IPS-18a (cell line): Measurements from ENCODE around the gene MBD6.
"Not testable (repeated sequence)": the region's sequence is repeated elsewhere in the genome, so short reads cannot be mapped to it uniquely, and the experiment has no call there.

Source experiments
- H3K27ac ChIP-seq: one replicate; pipeline ENCODE4 v1.5.1; 2013; ENCODE audit warnings: low read length
- H3K27me3 ChIP-seq: one replicate; pipeline ENCODE4 v1.6.1; 2013; ENCODE audit warnings: mild to moderate bottlenecking, low read length; ENCODE audit not compliant: control insufficient read depth, insufficient read depth
- H3K36me3 ChIP-seq: one replicate; pipeline ENCODE4 v1.6.1; 2013; ENCODE audit warnings: low read depth, low read length; ENCODE audit not compliant: control insufficient read depth
- H3K4me1 ChIP-seq: one replicate; pipeline ENCODE4 v1.6.1; 2013; ENCODE audit warnings: low read depth, low read length; ENCODE audit not compliant: control insufficient read depth
- H3K4me3 ChIP-seq: one replicate; pipeline ENCODE4 v1.5.1; 2013; ENCODE audit warnings: low read length
- H3K9ac ChIP-seq: one replicate; pipeline ENCODE4 v1.6.1; 2013; ENCODE audit warnings: mild to moderate bottlenecking, low read length, moderate library complexity
- H3K9me3 ChIP-seq: one replicate; pipeline ENCODE4 v1.6.1; 2013; ENCODE audit warnings: low read depth, low read length; ENCODE audit not compliant: control insufficient read depth

The MBD6 gene

GRCh38 chr12:57512665-57513064, 10.0 kb upstream of the MBD6 start:
- Histone ChIP-seq H3K27me3 (no peaks in the 10 kb centered on the region), H3K4me3 (no peak overlapping the region), H3K9ac (no peak overlapping the region), H3K4me1 (no peaks in the 10 kb centered on the region), H3K9me3 (no peaks in the 10 kb centered on the region), H3K27ac (no peak overlapping the region), H3K36me3 (peaks cover 83% of the 10 kb centered on the region)

GRCh38 chr12:57513266-57513665, 9.4 kb upstream of the MBD6 start:
- Histone ChIP-seq H3K4me3 (no peak overlapping the region), H3K27ac (no peak overlapping the region), H3K4me1 (no peaks in the 10 kb centered on the region), H3K9ac (no peak overlapping the region), H3K36me3 (peaks cover 89% of the 10 kb centered on the region), H3K9me3 (no peaks in the 10 kb centered on the region), H3K27me3 (no peaks in the 10 kb centered on the region)

- not testable (repeated sequence) for H3K4me3 ChIP-seq, H3K27ac ChIP-seq, H3K9ac ChIP-seq, H3K4me1 ChIP-seq, H3K27me3 ChIP-seq, H3K9me3 ChIP-seq
- H3K36me3 ChIP-seq: peaks cover 92% of the 10 kb centered on the region
Measured at GRCh38 chr12:57513677-57514076, 8.9 kb upstream of the MBD6 start.

GRCh38 chr12:57514246-57514645, 8.4 kb upstream of the MBD6 start:
- peaks cover 88% of the 10 kb centered on the region for H3K36me3 ChIP-seq
- H3K9me3 ChIP-seq, H3K9ac ChIP-seq, H3K4me1 ChIP-seq, H3K4me3 ChIP-seq, H3K27ac ChIP-seq, H3K27me3 ChIP-seq: not testable (repeated sequence)

GRCh38 chr12:57514720-57515407, 7.8 kb upstream of the MBD6 start:
- Histone ChIP-seq H3K9ac (no peak overlapping the region), H3K27ac (no peak overlapping the region), H3K27me3 (no peaks in the 10 kb centered on the region), H3K4me1 (no peaks in the 10 kb centered on the region), H3K9me3 (no peaks in the 10 kb centered on the region), H3K36me3 (peaks cover 82% of the 10 kb centered on the region), H3K4me3 (no peak overlapping the region)

- H3K4me3 ChIP-seq: no peak overlapping the region
Measured at GRCh38 chr12:57515408-57515933, 7.2 kb upstream of the MBD6 start.

GRCh38 chr12:57515934-57516541, 6.6 kb upstream of the MBD6 start:
- H3K27me3 ChIP-seq: no peaks in the 10 kb centered on the region
- no peaks in the 10 kb centered on the region for H3K9me3 ChIP-seq
- no peak overlapping the region for H3K4me3 ChIP-seq
- no peaks in the 10 kb centered on the region for H3K4me1 ChIP-seq
- peaks cover 73% of the 10 kb centered on the region for H3K36me3 ChIP-seq
- H3K9ac ChIP-seq: no peak overlapping the region
- no peak overlapping the region for H3K27ac ChIP-seq

More at GRCh38 chr12:57515408-57515933, 7.2 kb upstream of the MBD6 start:
- no peak overlapping the region for H3K27ac ChIP-seq
- H3K4me1 ChIP-seq: no peaks in the 10 kb centered on the region
- H3K27me3 ChIP-seq: no peaks in the 10 kb centered on the region
- H3K9ac ChIP-seq: no peak overlapping the region
- no peaks in the 10 kb centered on the region for H3K9me3 ChIP-seq
- H3K36me3 ChIP-seq: peaks cover 78% of the 10 kb centered on the region

- Histone ChIP-seq H3K36me3 (peaks cover 67% of the 10 kb centered on the region), H3K9ac (no peak overlapping the region), H3K27me3 (no peaks in the 10 kb centered on the region), H3K4me3 (no peak overlapping the region), H3K4me1 (peaks cover 6% of the 10 kb centered on the region), H3K9me3 (no peaks in the 10 kb centered on the region), H3K27ac (no peak overlapping the region)
Measured at GRCh38 chr12:57516617-57517153, 5.9 kb upstream of the MBD6 start.

- H3K27ac ChIP-seq: no peak overlapping the region
Measured at GRCh38 chr12:57517187-57517586, 5.4 kb upstream of the MBD6 start.

GRCh38 chr12:57517718-57518117, 4.9 kb upstream of the MBD6 start:
- H3K27ac ChIP-seq, H3K9me3 ChIP-seq, H3K27me3 ChIP-seq, H3K9ac ChIP-seq, H3K4me3 ChIP-seq, H3K4me1 ChIP-seq: not testable (repeated sequence)
- peaks cover 56% of the 10 kb centered on the region for H3K36me3 ChIP-seq

More at GRCh38 chr12:57517187-57517586, 5.4 kb upstream of the MBD6 start:
- H3K36me3 ChIP-seq: peaks cover 62% of the 10 kb centered on the region
- no peak overlapping the region for H3K4me3 ChIP-seq
- H3K27me3 ChIP-seq: no peaks in the 10 kb centered on the region
- H3K9me3 ChIP-seq: no peaks in the 10 kb centered on the region
- H3K4me1 ChIP-seq: peaks cover 10% of the 10 kb centered on the region
- H3K9ac ChIP-seq: no peak overlapping the region

GRCh38 chr12:57518176-57518919, 4.3 kb upstream of the MBD6 start:
- Histone ChIP-seq H3K27me3 (no peaks in the 10 kb centered on the region), H3K9ac (no peak overlapping the region), H3K9me3 (no peaks in the 10 kb centered on the region), H3K4me1 (peaks cover 11% of the 10 kb centered on the region), H3K36me3 (peaks cover 50% of the 10 kb centered on the region), H3K27ac (no peak overlapping the region), H3K4me3 (peak overlapping the region; percentile 95)
